Measurements from ENCODE around the gene URM1.
"Not testable (repeated sequence)": the region's sequence is repeated elsewhere in the genome, so short reads cannot be mapped to it uniquely, and the experiment has no call there.

The URM1 gene

GRCh38 chr9:128409978-128410377, 38.8 kb downstream of the URM1 start:
- no peak overlapping the region for H3K4me3 ChIP-seq (ENCODE audit: low read depth, low read length)
- POLR2A ChIA-PET: interaction anchor here (0.8 to 2.0 kb wide), 3 partner anchors 9 to 38 kb away, joined by 3 to 8 read pairs (median 3); partner anchors contain the start of gene CERCAM
- CTCF ChIA-PET: interaction anchor here (0.6 to 7.5 kb wide), 12 partner anchors 9 to 682 kb away, joined by 3 to 80 read pairs (median 4); partner anchors contain the start of gene CERCAM
- TF ChIP-seq CTCF (IDR thresholded peaks at IDR 0.05; ENCODE audit: insufficient read depth, low read length, missing control alignments): peak; percentile 34
- no peak for DNase-seq (ENCODE audit: low read depth, low spot score)

- POLR2A ChIA-PET: interaction anchor here (0.5 to 2.0 kb wide), 3 partner anchors 9 to 117 kb away, joined by 3 to 8 read pairs (median 3); partner anchors contain the start of gene CERCAM
- CTCF ChIA-PET: interaction anchor here (0.6 to 7.5 kb wide), 19 partner anchors 8 to 309 kb away, joined by 3 to 80 read pairs (median 4); partner anchors contain the start of genes CERCAM and URM1
- no peak for TF ChIP-seq CTCF (IDR thresholded peaks at IDR 0.05; ENCODE audit: insufficient read depth, low read length, missing control alignments)
- no peak for DNase-seq (ENCODE audit: low read depth, low spot score)
- H3K4me3 ChIP-seq (ENCODE audit: low read depth, low read length): no peak overlapping the region
Measured at GRCh38 chr9:128411364-128412119, 40.4 kb downstream of the URM1 start.

- TF ChIP-seq CTCF (IDR thresholded peaks at IDR 0.05; ENCODE audit: insufficient read depth, low read length, missing control alignments): peak; percentile 63
- no peak overlapping the region for H3K4me3 ChIP-seq (ENCODE audit: low read depth, low read length)
- CTCF ChIA-PET: interaction anchor here (0.6 to 7.5 kb wide), 20 partner anchors 8 to 309 kb away, joined by 3 to 80 read pairs (median 4); partner anchors contain the start of genes CERCAM and URM1
- POLR2A ChIA-PET: interaction anchor here (0.5 kb wide), 1 partner anchor 118 kb away, joined by 3 read pairs; no protein-coding TSS in a partner anchor
- no peak for DNase-seq (ENCODE audit: low read depth, low spot score)
Measured at GRCh38 chr9:128412120-128412790, 41.1 kb downstream of the URM1 start.

- CTCF ChIA-PET; POLR2A ChIA-PET; H3K4me3 ChIP-seq (ENCODE audit: low read depth, low read length); DNase-seq (ENCODE audit: low read depth, low spot score): not testable (repeated sequence)
Measured at GRCh38 chr9:128413728-128414127, 42.6 kb downstream of the URM1 start.

- no peak for DNase-seq (ENCODE audit: low read depth, low spot score)
- H3K4me3 ChIP-seq (ENCODE audit: low read depth, low read length): no peak overlapping the region
- ChIA-PET POLR2A (no interaction called here), CTCF (interaction anchor here (0.7 to 0.9 kb wide), 2 partner anchors 20 to 52 kb away, joined by 3 read pairs; no protein-coding TSS in a partner anchor)
- no peak for TF ChIP-seq CTCF (IDR thresholded peaks at IDR 0.05; ENCODE audit: insufficient read depth, low read length, missing control alignments)
Measured at GRCh38 chr9:128414461-128414860, 43.3 kb downstream of the URM1 start.

- no peak overlapping the region for H3K4me3 ChIP-seq (ENCODE audit: low read depth, low read length)
- TF ChIP-seq CTCF (IDR thresholded peaks at IDR 0.05; ENCODE audit: insufficient read depth, low read length, missing control alignments): no peak
- ChIA-PET POLR2A (no interaction called here), CTCF (interaction anchor here (0.9 kb wide), 1 partner anchor 20 kb away, joined by 3 read pairs; no protein-coding TSS in a partner anchor)
- DNase-seq (ENCODE audit: low read depth, low spot score): no peak
Measured at GRCh38 chr9:128415281-128415680, 44.1 kb downstream of the URM1 start.
